HG02588 (cell line): ENCODE measurements around the gene LMF2.

Source experiments
- ATAC-seq: cut with Tn5 transposase; IDR thresholded peaks from one replicate; pipeline ENCODE4 v1.9.1; 2021; ENCODE audit warnings: mild to moderate bottlenecking, moderate library complexity; ENCODE audit not compliant: unreplicated experiment

Gene LMF2

GRCh38 chr22:50483106-50483505 is 24.4 kb downstream of the LMF2 start:
- ATAC-seq, result no peak

- no peak for ATAC-seq
These were observed 25.1 kb downstream of the LMF2 start for GRCh38 chr22:50482107-50483074.

GRCh38 chr22:50481440-50482106 is 25.9 kb downstream of the LMF2 start, which contains the start of gene ADM2:
ADM2 (plus strand) TSS chr22:50481543; CDS start chr22:50481848, 305 bp downstream.
- no peak for ATAC-seq

GRCh38 chr22:50481045-50481439 is 26.5 kb downstream of the LMF2 start:
- ATAC-seq, result no peak

GRCh38 chr22:50479721-50480120 is 27.8 kb downstream of the LMF2 start:
- ATAC-seq, result no peak

- ATAC-seq, result no peak
These were observed 29.6 kb downstream of the LMF2 start for GRCh38 chr22:50477923-50478322.

GRCh38 chr22:50476868-50477267 is 30.6 kb downstream of the LMF2 start:
- no peak for ATAC-seq

GRCh38 chr22:50475652-50476002 is 31.9 kb downstream of the LMF2 start:
- ATAC-seq, result no peak

GRCh38 chr22:50474710-50475651 is 32.5 kb downstream of the LMF2 start, which contains the start of gene SBF1:
SBF1 (minus strand) TSS chr22:50475035; CDS start chr22:50474840, 195 bp downstream.
- ATAC-seq, result peak; percentile 61

- no peak for ATAC-seq
These were observed 33.4 kb downstream of the LMF2 start for GRCh38 chr22:50473855-50474671.

- ATAC-seq, result no peak
These were observed 34.4 kb downstream of the LMF2 start for GRCh38 chr22:50473088-50473487.

- ATAC-seq, result no peak
These were observed 35.5 kb downstream of the LMF2 start for GRCh38 chr22:50471962-50472361.

GRCh38 chr22:50471197-50471847 is 36.2 kb downstream of the LMF2 start:
- ATAC-seq, result no peak

- no peak for ATAC-seq
These were observed 37.0 kb downstream of the LMF2 start for GRCh38 chr22:50470491-50470890.

GRCh38 chr22:50469377-50470305 is 37.9 kb downstream of the LMF2 start:
- ATAC-seq, result peak; percentile 41

- no peak for ATAC-seq
These were observed 38.9 kb downstream of the LMF2 start for GRCh38 chr22:50468626-50469025.

GRCh38 chr22:50467773-50468440 is 39.6 kb downstream of the LMF2 start:
- no peak for ATAC-seq

- ATAC-seq, result no peak
These were observed 40.2 kb downstream of the LMF2 start for GRCh38 chr22:50467341-50467740.
